Smooth muscle cell (in vitro differentiated cells): Measurements from ENCODE around the gene SLC24A3. TPM values are rescaled to one million over a fixed set of nuclear protein-coding genes. Genes with fewer than 3 reads are reported as not detected.

Source experiments
- DNase-seq: peaks from one replicate; lab custom pipeline; 2025; ENCODE audit not compliant: unreplicated experiment; lab: John Stamatoyannopoulos, UW
- H2AFZ ChIP-seq: fragments of 200-600 bp; sonication (generic); 2 replicates; pipeline ENCODE4 v1.6.0; 2016; ENCODE audit warnings: antibody characterized with exemption, low read depth, mild to moderate bottlenecking
- H3F3A ChIP-seq: fragments of 200-600 bp; sonication (generic); 2 replicates; pipeline ENCODE4 v1.6.0; 2017; ENCODE audit warnings: antibody characterized with exemption, low read depth
- H3K27ac ChIP-seq: fragments of 200-600 bp; sonication (generic); 2 replicates; pipeline ENCODE4 v1.5.1; 2016; ENCODE audit warnings: low read depth, mild to moderate bottlenecking
- H3K27me3 ChIP-seq: fragments of 200-600 bp; sonication (generic); 2 replicates; pipeline ENCODE4 v1.6.1; 2016; ENCODE audit warnings: low read depth, mild to moderate bottlenecking
- H3K36me3 ChIP-seq: fragments of 200-600 bp; sonication (generic); 2 replicates; pipeline ENCODE4 v1.5.1; 2016; ENCODE audit warnings: low read depth
- H3K4me1 ChIP-seq: fragments of 200-600 bp; sonication (generic); 2 replicates; pipeline ENCODE4 v1.5.1; 2016; ENCODE audit warnings: low read depth
- H3K4me2 ChIP-seq: fragments of 200-600 bp; sonication (generic); 2 replicates; pipeline ENCODE4 v1.6.0; 2016; ENCODE audit warnings: mild to moderate bottlenecking
- H3K4me3 ChIP-seq: fragments of 200-600 bp; sonication (generic); 2 replicates; pipeline ENCODE4 v1.5.1; 2016; ENCODE audit warnings: mild to moderate bottlenecking
- H3K79me2 ChIP-seq: fragments of 200-600 bp; sonication (generic); 2 replicates; pipeline ENCODE4 v1.6.0; 2016; ENCODE audit warnings: low read depth, mild to moderate bottlenecking
- H3K9ac ChIP-seq: fragments of 200-600 bp; sonication (generic); 2 replicates; pipeline ENCODE4 v1.6.0; 2016; ENCODE audit warnings: low read depth
- H3K9me3 ChIP-seq: fragments of 200-600 bp; sonication (generic); replicated peaks from 2 replicates; pipeline ENCODE4 v1.5.1; 2016; ENCODE audit warnings: low read depth
- H4K20me1 ChIP-seq: fragments of 200-600 bp; sonication (generic); 2 replicates; pipeline ENCODE4 v1.6.0; 2016; ENCODE audit warnings: low read depth
- CTCF ChIP-seq: fragments of 200-600 bp; sonication (generic); IDR thresholded peaks from 2 replicates; pipeline ENCODE4 v1.5.1; 2017; ENCODE audit warnings: borderline replicate concordance, mild to moderate bottlenecking, antibody characterized with exemption; ENCODE audit not compliant: insufficient read depth, poor library complexity, severe bottlenecking
- WGBS: methylation state at CpG from one replicate; pipeline ENCODE4 v1.1.7; 2016; ENCODE audit warnings: low lambda C conversion rate; 5-methylcytosine and 5-hydroxymethylcytosine counted together
- polyA plus RNA-seq: library from polyadenylated mRNA; unstranded; fragments of >200 nt; fragmentation: Nextera tagmentation; extraction: Ambion mirVana; gene quantifications from 2 replicates; pipeline ENCODE4 v1.2.1, GENCODE V29; 2016
- total RNA-seq: library from RNA; depleted of rRNA; stranded (reverse); fragments of >200 nt; gene quantifications from 2 replicates; pipeline ENCODE4 v1.2.3, GENCODE V29; 2014

The SLC24A3 gene
- total and polyA plus RNA-seq, 2 experiments from 2014 or later: 2.5 to 3.2 TPM

- H3K9ac ChIP-seq: no peak overlapping the region
- H3K9me3 ChIP-seq: no peaks in the 10 kb centered on the region
- H3K4me1 ChIP-seq: peaks cover 5% of the 10 kb centered on the region
- no peaks in the 10 kb centered on the region for H4K20me1 ChIP-seq
- no peak overlapping the region for H3K4me3 ChIP-seq
- H3K79me2 ChIP-seq: no peaks in the 10 kb centered on the region
- WGBS: 80% methylated on average over 4 of the region's 4 CpGs
- H3K27ac ChIP-seq: no peak overlapping the region
- H3K27me3 ChIP-seq: no peaks in the 10 kb centered on the region
- H2AFZ ChIP-seq: no peak overlapping the region
- no peak overlapping the region for H3K4me2 ChIP-seq
- peaks cover 14% of the 10 kb centered on the region for H3F3A ChIP-seq
- no peaks in the 10 kb centered on the region for H3K36me3 ChIP-seq
- no peak for DNase-seq
- TF ChIP-seq CTCF: no peak
Observed at GRCh38 chr20:19431316-19431700, 218.9 kb downstream of the SLC24A3 start.

GRCh38 chr20:19431906-19432305 lies 219.5 kb downstream of the SLC24A3 start:
- H3K4me3 ChIP-seq: no peak overlapping the region
- no peak overlapping the region for H3K9ac ChIP-seq
- WGBS: 37% methylated on average over 2 of the region's 2 CpGs
- H3K79me2 ChIP-seq: no peaks in the 10 kb centered on the region
- H3K4me2 ChIP-seq: no peak overlapping the region
- no peaks in the 10 kb centered on the region for H3K27me3 ChIP-seq
- no peak for DNase-seq
- H4K20me1 ChIP-seq: no peaks in the 10 kb centered on the region
- TF ChIP-seq CTCF: no peak
- H3K27ac ChIP-seq: no peak overlapping the region
- H3K9me3 ChIP-seq: no peaks in the 10 kb centered on the region
- H3F3A ChIP-seq: peaks cover 14% of the 10 kb centered on the region
- H3K36me3 ChIP-seq: no peaks in the 10 kb centered on the region
- H3K4me1 ChIP-seq: peaks cover 5% of the 10 kb centered on the region
- H2AFZ ChIP-seq: no peak overlapping the region

DNA sequence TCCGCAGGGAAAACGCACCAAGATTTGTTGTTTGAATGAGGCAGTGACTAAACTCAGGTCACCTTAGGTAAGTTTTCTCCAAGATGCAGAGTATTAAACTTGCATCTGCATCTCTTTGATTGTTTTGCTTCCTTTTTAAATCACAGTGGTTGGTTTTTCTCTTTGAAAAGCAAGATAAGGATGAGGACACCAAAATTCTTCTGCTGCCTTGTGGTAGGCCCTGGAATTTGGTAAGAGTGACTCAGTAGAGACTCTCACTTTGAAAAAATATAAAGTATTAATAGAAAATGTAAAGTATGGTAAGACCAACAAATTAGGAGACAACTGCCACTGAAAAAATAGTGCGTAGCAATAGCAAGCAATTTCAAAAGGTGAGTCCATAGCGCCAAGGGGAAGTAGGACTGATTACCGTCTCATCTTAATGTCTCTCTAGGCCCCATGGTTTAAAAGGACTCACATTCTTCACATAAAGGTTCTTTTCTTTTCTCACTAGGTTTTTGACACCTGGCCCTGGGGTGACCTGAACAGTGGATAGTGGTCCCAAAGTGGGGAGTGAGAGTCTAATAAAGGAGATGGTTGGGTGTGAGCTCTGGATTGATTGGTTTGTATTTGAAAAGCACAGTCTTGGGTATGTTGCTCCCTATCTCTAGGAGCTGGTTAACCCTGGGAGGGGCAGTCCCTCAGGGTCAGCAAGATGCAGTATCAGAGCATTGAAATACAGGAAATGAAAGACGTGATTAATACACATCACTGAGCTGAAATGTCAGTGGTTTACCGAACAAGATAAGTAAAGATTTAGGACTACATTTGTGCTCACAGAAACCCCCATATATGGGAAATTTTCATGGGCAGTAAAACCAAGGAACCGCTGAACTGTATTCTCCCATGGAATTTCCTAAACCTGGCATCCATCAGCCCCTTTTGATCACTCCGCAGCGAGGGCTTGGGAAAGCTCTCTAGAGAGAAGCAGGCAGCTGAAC lies 221.2 kb downstream of the SLC24A3 start:
- peaks cover 14% of the 10 kb centered on the region for H3F3A ChIP-seq
- peaks cover 5% of the 10 kb centered on the region for H3K4me1 ChIP-seq
- H4K20me1 ChIP-seq: no peaks in the 10 kb centered on the region
- no peaks in the 10 kb centered on the region for H3K9me3 ChIP-seq
- peak overlapping the region; percentile 78 for H3K4me2 ChIP-seq
- TF ChIP-seq CTCF: no peak
- H2AFZ ChIP-seq: no peak overlapping the region
- no peaks in the 10 kb centered on the region for H3K36me3 ChIP-seq
- 34% methylated on average over 10 of the region's 10 CpGs for WGBS
- H3K27ac ChIP-seq: peak overlapping the region; percentile 84
- no peak for DNase-seq
- peak overlapping the region; percentile 30 for H3K9ac ChIP-seq
- no peaks in the 10 kb centered on the region for H3K27me3 ChIP-seq
- no peak overlapping the region for H3K4me3 ChIP-seq
- no peaks in the 10 kb centered on the region for H3K79me2 ChIP-seq
